Activated CD8-positive, alpha-beta memory T cell treated with anti-CD3 and anti-CD28 coated beads for 36 hours (primary cell): ENCODE measurements around the gene EBPL. TPM values are rescaled to one million over a fixed set of nuclear protein-coding genes. Genes with fewer than 3 reads are reported as not detected.

Source experiments
- CTCF ChIA-PET: fragments of 350-600 bp; sonication (Branson Sonifier 250); formaldehyde crosslinking; loops from one replicate; lab custom pipeline; 2021; ENCODE audit warnings: antibody characterized with exemption; lab: Charles Lee
- POLR2A ChIA-PET: fragments of 350-600 bp; sonication (Branson Sonifier 250); formaldehyde crosslinking; loops from one replicate; lab custom pipeline; 2021; ENCODE audit warnings: antibody characterized with exemption; lab: Charles Lee
- total RNA-seq, 2 experiments: library from RNA; stranded (reverse); gene quantifications; one replicate each; pipeline ENCODE4 v1.2.3, GENCODE V29; 2021

EBPL gene
- total RNA-seq, 2 experiments from 2014 or later: 53.0 to 57.3 TPM

GRCh38 chr13:49641801-49642291 lies 49.4 kb downstream of the EBPL start:
- CTCF ChIA-PET: no interaction called here

GRCh38 chr13:49638744-49639072 lies 52.6 kb downstream of the EBPL start:
- CTCF ChIA-PET: no interaction called here
- POLR2A ChIA-PET: no interaction called here

More at GRCh38 chr13:49641801-49642291, 49.4 kb downstream of the EBPL start:
- POLR2A ChIA-PET: no interaction called here

- ChIA-PET POLR2A (no interaction called here), CTCF (no interaction called here)
Observed at GRCh38 chr13:49638030-49638743, 53.1 kb downstream of the EBPL start.

- CTCF ChIA-PET: no interaction called here
- POLR2A ChIA-PET: no interaction called here
Observed at GRCh38 chr13:49636705-49637104, 54.6 kb downstream of the EBPL start.

GRCh38 chr13:49635599-49636433 lies 55.5 kb downstream of the EBPL start:
- CTCF ChIA-PET: no interaction called here
- POLR2A ChIA-PET: no interaction called here

GRCh38 chr13:49633710-49634109 lies 57.6 kb downstream of the EBPL start:
- CTCF ChIA-PET: no interaction called here
- POLR2A ChIA-PET: no interaction called here

- ChIA-PET CTCF (interaction anchor here (1.5 kb wide), 1 partner anchor 351 kb away, joined by 4 read pairs; no protein-coding TSS in a partner anchor), POLR2A (no interaction called here)
Observed at GRCh38 chr13:49632156-49632555, 59.1 kb downstream of the EBPL start.

- ChIA-PET CTCF (interaction anchor here (1.5 kb wide), 1 partner anchor 350 kb away, joined by 4 read pairs; no protein-coding TSS in a partner anchor), POLR2A (no interaction called here)
Observed at GRCh38 chr13:49630580-49630979, 60.7 kb downstream of the EBPL start.

- POLR2A ChIA-PET: no interaction called here
Observed at GRCh38 chr13:49629947-49630346, 61.3 kb downstream of the EBPL start.

GRCh38 chr13:49629196-49629938 lies 61.9 kb downstream of the EBPL start:
- ChIA-PET CTCF (no interaction called here), POLR2A (no interaction called here)

More at GRCh38 chr13:49629947-49630346, 61.3 kb downstream of the EBPL start:
- CTCF ChIA-PET: no interaction called here

- POLR2A ChIA-PET: interaction anchor here (0.6 kb wide), 1 partner anchor 184 kb away, joined by 3 read pairs; the partner anchor contains the start of gene CAB39L
- CTCF ChIA-PET: no interaction called here
Observed at GRCh38 chr13:49627831-49628652, 63.2 kb downstream of the EBPL start, which contains the start of gene ARL11. Gene ARL11, plus strand, starts transcription at chr13:49628507. Its CDS starts 1,941 bp downstream, at chr13:49630448.

GRCh38 chr13:49625392-49626079 lies 65.8 kb downstream of the EBPL start:
- POLR2A ChIA-PET: no interaction called here
- CTCF ChIA-PET: no interaction called here

- ChIA-PET CTCF (no interaction called here), POLR2A (no interaction called here)
Observed at GRCh38 chr13:49624229-49624628, 67.1 kb downstream of the EBPL start.

GRCh38 chr13:49622174-49622946 lies 68.9 kb downstream of the EBPL start:
- CTCF ChIA-PET: no interaction called here

GRCh38 chr13:49620170-49620621 lies 71.1 kb downstream of the EBPL start:
- ChIA-PET POLR2A (no interaction called here), CTCF (no interaction called here)

More at GRCh38 chr13:49622174-49622946, 68.9 kb downstream of the EBPL start:
- POLR2A ChIA-PET: no interaction called here

- ChIA-PET POLR2A (no interaction called here), CTCF (interaction anchor here (0.7 kb wide), 1 partner anchor 16 kb away, joined by 3 read pairs; no protein-coding TSS in a partner anchor)
Observed at GRCh38 chr13:49616676-49617065, 74.6 kb downstream of the EBPL start.
